Thoracic aorta (tissue), 2 donors: Measurements from ENCODE around the gene FHIT. TPM values are rescaled to one million over a fixed set of nuclear protein-coding genes. Genes with fewer than 3 reads are reported as not detected.

Experiments used
- ATAC-seq: fragments of 150-250 bp; one replicate; pipeline ENCODE4 v1.8.0; 2017; ENCODE audit warnings: low read depth; ENCODE audit not compliant: insufficient number of reproducible peaks, low FRiP score
- DNase-seq: peaks from one replicate; pipeline ENCODE4 v3.0.0-alpha.2; 2020; ENCODE audit warnings: low spot score
- H3K27ac ChIP-seq, 2 donors: fragments of 200-600 bp; sonication (generic); 1 replicate in 1 of 2; 2 replicates in 1 of 2; pipeline ENCODE4 v1.5.1; 2016; ENCODE audit warnings: mild to moderate bottlenecking in 2 of 2, moderate library complexity in 2 of 2
- H3K27me3 ChIP-seq: fragments of 200-600 bp; sonication (generic); replicated peaks from 2 replicates; pipeline ENCODE4 v1.6.0; 2016; ENCODE audit warnings: mild to moderate bottlenecking; ENCODE audit not compliant: insufficient read depth
- H3K36me3 ChIP-seq: fragments of 200-600 bp; sonication (generic); one replicate; pipeline ENCODE4 v1.5.1; 2016
- H3K4me1 ChIP-seq, 2 donors: fragments of 200-600 bp; sonication (generic); 1 replicate in 1 of 2; 2 replicates in 1 of 2; pipeline versions ENCODE4 v1.5.1 to v1.6.0; 2016; ENCODE audit warnings: low read depth in 2 of 2, mild to moderate bottlenecking in 1 of 2; ENCODE audit not compliant: control insufficient read depth in 1 of 2
- H3K4me3 ChIP-seq: fragments of 200-600 bp; sonication (generic); 2 replicates; pipeline ENCODE4 v1.5.1; 2016; ENCODE audit warnings: mild to moderate bottlenecking
- H3K9me3 ChIP-seq: fragments of 200-600 bp; sonication (generic); 2 replicates; pipeline ENCODE4 v1.5.1; 2016
- CTCF ChIP-seq: fragments of 200-600 bp; sonication (generic); IDR thresholded peaks from one replicate; pipeline ENCODE4 v1.5.1; 2019; ENCODE audit warnings: antibody characterized with exemption
- total RNA-seq, 2 donors: library from RNA; depleted of rRNA; stranded (reverse); fragments of >200 nt; gene quantifications; one replicate each; pipeline versions ENCODE4 v1.1.0 to v1.2.3, GENCODE V29; 2016

The FHIT gene
- total RNA-seq, 2 donors from 2014 or later = 2.0 to 2.3 TPM

GRCh38 chr3:60650171-60650570 is 601.1 kb downstream of the FHIT start:
- Histone ChIP-seq H3K36me3 (no peaks in the 10 kb centered on the region), H3K27ac (no peak overlapping the region), H3K4me3 (no peak overlapping the region), H3K27me3 (no peaks in the 10 kb centered on the region), H3K9me3 (no peaks in the 10 kb centered on the region), H3K4me1 (peaks cover 6 to 19% of the 10 kb centered on the region in 2 donors)
- ATAC-seq (no peak), DNase-seq (no peak)
- no peak for TF ChIP-seq CTCF

GRCh38 chr3:60645801-60646200 is 605.5 kb downstream of the FHIT start:
- TF ChIP-seq CTCF = no peak
- Histone ChIP-seq H3K27me3 (no peaks in the 10 kb centered on the region), H3K4me3 (peak overlapping the region; percentile 21), H3K36me3 (no peaks in the 10 kb centered on the region), H3K9me3 (no peaks in the 10 kb centered on the region), H3K4me1 (peaks cover 6 to 32% of the 10 kb centered on the region in 2 donors), H3K27ac (peak overlapping the region; percentile 9 to 67)
- no peak for DNase-seq
- no peak for ATAC-seq

GRCh38 chr3:60643831-60644230 is 607.4 kb downstream of the FHIT start:
- Histone ChIP-seq H3K36me3 (no peaks in the 10 kb centered on the region), H3K27me3 (no peaks in the 10 kb centered on the region), H3K4me1 (peaks cover 6 to 32% of the 10 kb centered on the region in 2 donors), H3K27ac (no peak overlapping the region), H3K4me3 (no peak overlapping the region), H3K9me3 (no peaks in the 10 kb centered on the region)
- DNase-seq = no peak
- no peak for ATAC-seq
- no peak for TF ChIP-seq CTCF

- Histone ChIP-seq H3K27ac (no peak overlapping the region), H3K4me3 (no peak overlapping the region), H3K27me3 (no peaks in the 10 kb centered on the region), H3K36me3 (no peaks in the 10 kb centered on the region), H3K4me1 (peaks cover 5 to 23% of the 10 kb centered on the region in 2 donors), H3K9me3 (no peaks in the 10 kb centered on the region)
- DNase-seq (no peak), ATAC-seq (no peak)
- no peak for TF ChIP-seq CTCF
These were observed 609.9 kb downstream of the FHIT start for GRCh38 chr3:60641354-60641753.

GRCh38 chr3:60636846-60637245 is 614.4 kb downstream of the FHIT start:
- H3K27ac ChIP-seq = no peak overlapping the region
- no peaks in the 10 kb centered on the region for H3K4me1 ChIP-seq
- ATAC-seq (no peak), DNase-seq (no peak)
- no peaks in the 10 kb centered on the region for H3K27me3 ChIP-seq
- no peaks in the 10 kb centered on the region for H3K36me3 ChIP-seq
- no peak overlapping the region for H3K4me3 ChIP-seq
- H3K9me3 ChIP-seq = no peaks in the 10 kb centered on the region
- no peak for TF ChIP-seq CTCF
